ENCODE measurements around the gene LILRB1. TPM values are rescaled to one million over a fixed set of nuclear protein-coding genes. Genes with fewer than 3 reads are reported as not detected.
"Not testable (repeated sequence)": the region's sequence is repeated elsewhere in the genome, so short reads cannot be mapped to it uniquely, and the experiment has no call there.

The LILRB1 gene
- total RNA-seq (2022) (not detected in 2 replicates), Bru-seq, nascent RNA (not detected), BruChase-seq, experiment 1, labeled RNA remaining after a 6-hour chase (not detected), BruChase-seq, experiment 2, labeled RNA remaining after a 2-hour chase (not detected)
- long read RNA-seq = 0 reads

GRCh38 chr19:54630262-54630661, at the start of gene LILRB1:
LILRB1 (plus strand) TSS chr19:54630484; CDS start chr19:54631074, 590 bp downstream.
- CTCF ChIA-PET; BruUV-seq (replicated peaks); H3K4me3 Mint-ChIP-seq (ENCODE audit: low read depth, unreplicated experiment); DNase-seq; H3K27ac Mint-ChIP-seq (ENCODE audit: unreplicated experiment); H3K4me1 Mint-ChIP-seq (ENCODE audit: low read depth, unreplicated experiment); H3K9me3 Mint-ChIP-seq (ENCODE audit: low read depth, unreplicated experiment); intact Hi-C loops (cut with micrococcal nuclease; ENCODE audit: unreplicated experiment); H3K36me3 Mint-ChIP-seq (ENCODE audit: insufficient read depth, unreplicated experiment): not testable (repeated sequence)
- peaks cover 77% of the 10 kb centered on the region for H3K27me3 Mint-ChIP-seq (ENCODE audit: unreplicated experiment)

DNA sequence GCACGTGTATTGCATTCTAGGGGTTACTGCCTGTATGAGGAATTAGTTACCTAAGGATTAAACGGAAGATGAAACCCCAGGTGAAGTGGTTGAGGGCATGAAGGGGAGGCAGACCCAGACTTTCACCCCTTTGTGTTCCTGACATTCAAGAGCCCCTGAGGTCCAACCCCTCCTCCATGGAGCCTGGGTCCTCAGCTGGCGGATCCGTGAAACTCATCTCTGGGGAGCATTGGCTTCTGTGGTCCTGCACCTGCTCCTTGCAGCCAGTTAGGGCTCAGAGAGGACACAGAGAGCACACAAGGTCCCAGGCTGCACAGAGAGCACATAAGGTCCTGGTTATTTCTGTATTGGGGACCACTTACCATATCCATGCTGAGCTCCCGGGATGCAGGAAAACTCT, 43.9 kb upstream of the LILRB1 start:
- Mint-ChIP-seq H3K27ac (ENCODE audit: unreplicated experiment) (no peak overlapping the region), H3K4me1 (ENCODE audit: low read depth, unreplicated experiment) (no peaks in the 10 kb centered on the region), H3K36me3 (ENCODE audit: insufficient read depth, unreplicated experiment) (no peaks in the 10 kb centered on the region), H3K4me3 (ENCODE audit: low read depth, unreplicated experiment) (no peak overlapping the region), H3K9me3 (ENCODE audit: low read depth, unreplicated experiment) (peaks cover 4% of the 10 kb centered on the region), H3K27me3 (ENCODE audit: unreplicated experiment) (peaks cover 91% of the 10 kb centered on the region)
- DNase-seq = no peak
- TF ChIP-seq, protein P1, sequence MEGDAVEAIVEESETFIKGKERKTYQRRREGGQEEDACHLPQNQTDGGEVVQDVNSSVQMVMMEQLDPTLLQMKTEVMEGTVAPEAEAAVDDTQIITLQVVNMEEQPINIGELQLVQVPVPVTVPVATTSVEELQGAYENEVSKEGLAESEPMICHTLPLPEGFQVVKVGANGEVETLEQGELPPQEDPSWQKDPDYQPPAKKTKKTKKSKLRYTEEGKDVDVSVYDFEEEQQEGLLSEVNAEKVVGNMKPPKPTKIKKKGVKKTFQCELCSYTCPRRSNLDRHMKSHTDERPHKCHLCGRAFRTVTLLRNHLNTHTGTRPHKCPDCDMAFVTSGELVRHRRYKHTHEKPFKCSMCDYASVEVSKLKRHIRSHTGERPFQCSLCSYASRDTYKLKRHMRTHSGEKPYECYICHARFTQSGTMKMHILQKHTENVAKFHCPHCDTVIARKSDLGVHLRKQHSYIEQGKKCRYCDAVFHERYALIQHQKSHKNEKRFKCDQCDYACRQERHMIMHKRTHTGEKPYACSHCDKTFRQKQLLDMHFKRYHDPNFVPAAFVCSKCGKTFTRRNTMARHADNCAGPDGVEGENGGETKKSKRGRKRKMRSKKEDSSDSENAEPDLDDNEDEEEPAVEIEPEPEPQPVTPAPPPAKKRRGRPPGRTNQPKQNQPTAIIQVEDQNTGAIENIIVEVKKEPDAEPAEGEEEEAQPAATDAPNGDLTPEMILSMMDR (IDR thresholded peaks at IDR 0.05; ENCODE audit: unreplicated experiment) = no peak
- intact Hi-C loops (cut with micrococcal nuclease; ENCODE audit: unreplicated experiment) = no loop called here
- no TSS peak for BruUV-seq (replicated peaks)
- CTCF ChIA-PET = no interaction called here

DNA sequence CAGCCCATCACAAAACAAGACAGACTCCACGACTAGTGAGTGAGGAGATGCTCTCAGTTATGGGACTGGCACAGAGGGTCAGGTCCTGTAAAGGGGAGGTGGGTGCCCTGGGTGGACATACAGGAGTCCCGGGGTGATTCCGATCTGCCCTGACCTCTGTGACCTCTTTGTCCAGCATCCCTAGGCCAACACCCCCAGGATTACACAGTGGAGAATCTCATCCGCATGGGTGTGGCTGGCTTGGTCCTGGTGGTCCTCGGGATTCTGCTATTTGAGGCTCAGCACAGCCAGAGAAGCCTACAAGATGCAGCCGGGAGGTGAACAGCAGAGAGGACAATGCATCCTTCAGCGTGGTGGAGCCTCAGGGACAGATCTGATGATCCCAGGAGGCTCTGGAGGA, 43.3 kb upstream of the LILRB1 start:
- Mint-ChIP-seq H3K4me3 (ENCODE audit: low read depth, unreplicated experiment) (no peak overlapping the region), H3K9me3 (ENCODE audit: low read depth, unreplicated experiment) (peaks cover 4% of the 10 kb centered on the region), H3K27me3 (ENCODE audit: unreplicated experiment) (peaks cover 96% of the 10 kb centered on the region), H3K27ac (ENCODE audit: unreplicated experiment) (no peak overlapping the region), H3K36me3 (ENCODE audit: insufficient read depth, unreplicated experiment) (no peaks in the 10 kb centered on the region), H3K4me1 (ENCODE audit: low read depth, unreplicated experiment) (no peaks in the 10 kb centered on the region)
- DNase-seq = no peak
- CTCF ChIA-PET = no interaction called here
- TF ChIP-seq, protein P1 (IDR thresholded peaks at IDR 0.05; ENCODE audit: unreplicated experiment) = no peak
- no TSS peak for BruUV-seq (replicated peaks)
- intact Hi-C loops (cut with micrococcal nuclease; ENCODE audit: unreplicated experiment) = no loop called here

GRCh38 chr19:54593445-54593844, 36.8 kb upstream of the LILRB1 start, which contains the start of gene LILRA1:
LILRA1 (plus strand) TSS chr19:54593632; CDS start chr19:54594245, 613 bp downstream.
- H3K9me3 Mint-ChIP-seq (ENCODE audit: low read depth, unreplicated experiment); BruUV-seq (replicated peaks); H3K27ac Mint-ChIP-seq (ENCODE audit: unreplicated experiment); H3K4me3 Mint-ChIP-seq (ENCODE audit: low read depth, unreplicated experiment); intact Hi-C loops (cut with micrococcal nuclease; ENCODE audit: unreplicated experiment); H3K4me1 Mint-ChIP-seq (ENCODE audit: low read depth, unreplicated experiment); CTCF ChIA-PET; DNase-seq; H3K36me3 Mint-ChIP-seq (ENCODE audit: insufficient read depth, unreplicated experiment): not testable (repeated sequence)
- H3K27me3 Mint-ChIP-seq (ENCODE audit: unreplicated experiment) = peaks cover 95% of the 10 kb centered on the region

- H3K36me3 Mint-ChIP-seq (ENCODE audit: insufficient read depth, unreplicated experiment); H3K27ac Mint-ChIP-seq (ENCODE audit: unreplicated experiment); DNase-seq; CTCF ChIA-PET; H3K4me3 Mint-ChIP-seq (ENCODE audit: low read depth, unreplicated experiment); BruUV-seq (replicated peaks); H3K4me1 Mint-ChIP-seq (ENCODE audit: low read depth, unreplicated experiment); intact Hi-C loops (cut with micrococcal nuclease; ENCODE audit: unreplicated experiment); H3K9me3 Mint-ChIP-seq (ENCODE audit: low read depth, unreplicated experiment): not testable (repeated sequence)
- peaks cover 89% of the 10 kb centered on the region for H3K27me3 Mint-ChIP-seq (ENCODE audit: unreplicated experiment)
These were observed 36.2 kb upstream of the LILRB1 start for GRCh38 chr19:54593931-54594626.

DNA sequence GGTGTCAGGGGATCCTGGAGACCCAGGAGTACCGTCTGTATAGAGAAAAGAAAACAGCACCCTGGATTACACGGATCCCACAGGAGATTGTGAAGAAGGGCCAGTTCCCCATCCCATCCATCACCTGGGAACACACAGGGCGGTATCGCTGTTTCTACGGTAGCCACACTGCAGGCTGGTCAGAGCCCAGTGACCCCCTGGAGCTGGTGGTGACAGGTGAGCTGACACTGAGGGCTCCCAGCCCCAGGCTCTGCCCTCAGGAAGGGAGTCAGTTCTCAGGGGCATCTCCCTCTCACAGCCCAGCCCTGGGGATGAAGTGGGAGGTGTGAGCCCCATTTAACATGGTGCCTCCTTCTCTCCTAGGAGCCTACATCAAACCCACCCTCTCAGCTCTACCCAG, 35.5 kb upstream of the LILRB1 start:
- no TSS peak for BruUV-seq (replicated peaks)
- Mint-ChIP-seq H3K4me3 (ENCODE audit: low read depth, unreplicated experiment) (no peak overlapping the region), H3K27me3 (ENCODE audit: unreplicated experiment) (peaks cover 84% of the 10 kb centered on the region), H3K9me3 (ENCODE audit: low read depth, unreplicated experiment) (no peaks in the 10 kb centered on the region), H3K4me1 (ENCODE audit: low read depth, unreplicated experiment) (no peaks in the 10 kb centered on the region), H3K36me3 (ENCODE audit: insufficient read depth, unreplicated experiment) (no peaks in the 10 kb centered on the region), H3K27ac (ENCODE audit: unreplicated experiment) (no peak overlapping the region)
- TF ChIP-seq, protein P1 (IDR thresholded peaks at IDR 0.05; ENCODE audit: unreplicated experiment) = no peak
- DNase-seq = no peak
- CTCF ChIA-PET = no interaction called here
- intact Hi-C loops (cut with micrococcal nuclease; ENCODE audit: unreplicated experiment) = no loop called here

- DNase-seq; H3K4me3 Mint-ChIP-seq (ENCODE audit: low read depth, unreplicated experiment); H3K36me3 Mint-ChIP-seq (ENCODE audit: insufficient read depth, unreplicated experiment); intact Hi-C loops (cut with micrococcal nuclease; ENCODE audit: unreplicated experiment); H3K4me1 Mint-ChIP-seq (ENCODE audit: low read depth, unreplicated experiment); H3K27ac Mint-ChIP-seq (ENCODE audit: unreplicated experiment); H3K9me3 Mint-ChIP-seq (ENCODE audit: low read depth, unreplicated experiment); BruUV-seq (replicated peaks): not testable (repeated sequence)
- CTCF ChIA-PET = interaction anchor here (1.0 kb wide), 1 partner anchor 20 kb away, joined by 3 read pairs; no protein-coding TSS in a partner anchor
- peaks cover 84% of the 10 kb centered on the region for H3K27me3 Mint-ChIP-seq (ENCODE audit: unreplicated experiment)
These were observed 34.4 kb upstream of the LILRB1 start for GRCh38 chr19:54595680-54596436.

All from Calu3 (cell line).